Cardiac muscle cell (in vitro differentiated cells and primary cell): ENCODE data around the gene HEPACAM2. TPM values are rescaled to one million over a fixed set of nuclear protein-coding genes. Genes with fewer than 3 reads are reported as not detected.

Experiments
- DNase-seq, 2 donors: peaks; one replicate each; pipeline versions ENCODE4 v3.0.0 to v3.0.0-alpha.2; 2010 to 2017; ENCODE audit warnings: low read depth in 1 of 2, low spot score in 1 of 2
- H3K27ac ChIP-seq: fragments of 200-600 bp; sonication (generic); 2 replicates; pipeline ENCODE4 v1.5.1; 2016
- H3K27me3 ChIP-seq: fragments of 200-600 bp; sonication (generic); 2 replicates; pipeline ENCODE4 v1.6.0; 2016; ENCODE audit warnings: control low read depth
- H3K36me3 ChIP-seq: fragments of 200-600 bp; sonication (generic); 2 replicates; pipeline ENCODE4 v1.5.1; 2016; ENCODE audit warnings: control low read depth
- H3K4me1 ChIP-seq: fragments of 200-600 bp; sonication (generic); 2 replicates; pipeline ENCODE4 v1.8.1; 2017; ENCODE audit warnings: low read depth, mild to moderate bottlenecking, mixed run types
- H3K4me3 ChIP-seq: fragments of 200-600 bp; sonication (generic); 2 replicates; pipeline ENCODE4 v1.5.1; 2016; ENCODE audit warnings: mild to moderate bottlenecking
- H3K9me3 ChIP-seq: fragments of 200-600 bp; sonication (generic); 2 replicates; pipeline ENCODE4 v1.5.1; 2017; ENCODE audit warnings: low read depth, mild to moderate bottlenecking, control low read depth
- polyA plus RNA-seq: library from polyadenylated mRNA; unstranded; fragments of >200 nt; fragmentation: Nextera tagmentation; extraction: Ambion mirVana; gene quantifications from 2 replicates; pipeline ENCODE4 v1.2.1, GENCODE V29; 2016
- total RNA-seq: library from RNA; depleted of rRNA; stranded (reverse); fragments of >200 nt; gene quantifications from 2 replicates; pipeline ENCODE4 v1.2.3, GENCODE V29; 2016
- TF ChIP-seq, protein P1 (sequence below): IDR thresholded peaks from 2 replicates; pipeline ENCODE4 v1.5.1; 2012; ENCODE audit warnings: low read depth, mild to moderate bottlenecking, low read length

HEPACAM2 gene
- total and polyA plus RNA-seq, 2 experiments from 2014 or later = not detected

DNA sequence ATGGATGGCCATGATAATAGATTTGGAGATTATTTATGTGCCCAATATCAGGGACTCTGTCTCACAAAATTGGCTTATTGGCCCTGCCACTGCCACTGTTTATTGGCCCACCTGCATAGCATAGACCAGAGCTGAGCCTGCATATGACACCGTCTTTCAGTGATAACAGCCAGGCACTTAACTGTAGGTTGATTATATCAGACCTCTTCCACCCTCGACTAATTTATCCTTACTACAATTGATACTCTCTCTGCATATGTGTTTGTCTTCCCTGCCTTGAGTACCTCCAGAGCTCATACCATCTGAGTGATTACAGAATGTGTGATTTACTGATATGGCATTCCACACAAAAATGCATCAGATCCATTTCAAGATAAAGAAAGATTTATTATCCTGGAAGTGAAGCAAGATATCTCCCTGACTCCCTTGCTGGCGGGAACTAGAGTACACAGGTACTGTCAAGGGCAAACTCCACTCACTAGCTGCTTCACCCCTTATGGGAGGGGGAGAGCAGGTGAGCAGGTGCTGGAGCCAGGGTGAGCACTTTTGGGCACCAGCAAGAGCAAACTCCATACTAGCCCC lies 65.0 kb downstream of the HEPACAM2 start:
- H3K4me1 ChIP-seq = no peaks in the 10 kb centered on the region
- H3K27me3 ChIP-seq = no peaks in the 10 kb centered on the region
- no peaks in the 10 kb centered on the region for H3K36me3 ChIP-seq
- no peak overlapping the region for H3K4me3 ChIP-seq
- no peaks in the 10 kb centered on the region for H3K9me3 ChIP-seq
- no peak overlapping the region for H3K27ac ChIP-seq
- DNase-seq = no peak
- TF ChIP-seq, protein P1, sequence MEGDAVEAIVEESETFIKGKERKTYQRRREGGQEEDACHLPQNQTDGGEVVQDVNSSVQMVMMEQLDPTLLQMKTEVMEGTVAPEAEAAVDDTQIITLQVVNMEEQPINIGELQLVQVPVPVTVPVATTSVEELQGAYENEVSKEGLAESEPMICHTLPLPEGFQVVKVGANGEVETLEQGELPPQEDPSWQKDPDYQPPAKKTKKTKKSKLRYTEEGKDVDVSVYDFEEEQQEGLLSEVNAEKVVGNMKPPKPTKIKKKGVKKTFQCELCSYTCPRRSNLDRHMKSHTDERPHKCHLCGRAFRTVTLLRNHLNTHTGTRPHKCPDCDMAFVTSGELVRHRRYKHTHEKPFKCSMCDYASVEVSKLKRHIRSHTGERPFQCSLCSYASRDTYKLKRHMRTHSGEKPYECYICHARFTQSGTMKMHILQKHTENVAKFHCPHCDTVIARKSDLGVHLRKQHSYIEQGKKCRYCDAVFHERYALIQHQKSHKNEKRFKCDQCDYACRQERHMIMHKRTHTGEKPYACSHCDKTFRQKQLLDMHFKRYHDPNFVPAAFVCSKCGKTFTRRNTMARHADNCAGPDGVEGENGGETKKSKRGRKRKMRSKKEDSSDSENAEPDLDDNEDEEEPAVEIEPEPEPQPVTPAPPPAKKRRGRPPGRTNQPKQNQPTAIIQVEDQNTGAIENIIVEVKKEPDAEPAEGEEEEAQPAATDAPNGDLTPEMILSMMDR = no peak

GRCh38 chr7:93160410-93160809 lies 65.9 kb downstream of the HEPACAM2 start:
- Histone ChIP-seq H3K9me3 (no peaks in the 10 kb centered on the region), H3K27me3 (no peaks in the 10 kb centered on the region), H3K4me1 (no peaks in the 10 kb centered on the region), H3K27ac (no peak overlapping the region), H3K4me3 (no peak overlapping the region), H3K36me3 (no peaks in the 10 kb centered on the region)
- TF ChIP-seq, protein P1 = no peak
- DNase-seq = peak in 1 of 2 donors; percentile 20

- no peak overlapping the region for H3K4me3 ChIP-seq
- TF ChIP-seq, protein P1 = no peak
Measured at GRCh38 chr7:93159490-93159889, 66.8 kb downstream of the HEPACAM2 start.

DNA sequence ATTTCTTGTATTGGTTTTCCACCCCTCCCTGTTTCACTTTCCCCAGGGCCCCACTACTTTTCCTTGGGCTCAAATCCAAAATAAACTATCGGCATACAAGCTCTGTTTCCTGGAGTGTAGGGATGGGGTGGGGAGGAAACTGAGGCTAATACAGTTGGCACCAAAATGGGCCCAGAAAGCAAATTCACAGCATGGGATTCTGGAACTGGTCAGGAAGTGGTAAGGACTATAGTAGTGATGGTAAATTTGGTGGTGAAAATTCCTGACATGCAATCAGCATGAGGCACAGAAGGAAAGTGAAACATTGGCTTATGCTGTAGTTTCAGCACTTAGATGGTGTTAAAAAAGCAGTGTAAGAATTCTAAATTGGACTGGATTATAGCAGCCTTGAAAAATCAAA lies 69.4 kb downstream of the HEPACAM2 start:
- Histone ChIP-seq H3K9me3 (no peaks in the 10 kb centered on the region), H3K4me1 (no peaks in the 10 kb centered on the region), H3K36me3 (no peaks in the 10 kb centered on the region), H3K27ac (no peak overlapping the region), H3K4me3 (no peak overlapping the region), H3K27me3 (no peaks in the 10 kb centered on the region)
- DNase-seq = no peak
- TF ChIP-seq, protein P1 = no peak

More at GRCh38 chr7:93159490-93159889, 66.8 kb downstream of the HEPACAM2 start:
- Histone ChIP-seq H3K27me3 (no peaks in the 10 kb centered on the region), H3K27ac (no peak overlapping the region), H3K4me1 (no peaks in the 10 kb centered on the region), H3K36me3 (no peaks in the 10 kb centered on the region), H3K9me3 (no peaks in the 10 kb centered on the region)
- peak in 1 of 2 donors; percentile 52 for DNase-seq

DNA sequence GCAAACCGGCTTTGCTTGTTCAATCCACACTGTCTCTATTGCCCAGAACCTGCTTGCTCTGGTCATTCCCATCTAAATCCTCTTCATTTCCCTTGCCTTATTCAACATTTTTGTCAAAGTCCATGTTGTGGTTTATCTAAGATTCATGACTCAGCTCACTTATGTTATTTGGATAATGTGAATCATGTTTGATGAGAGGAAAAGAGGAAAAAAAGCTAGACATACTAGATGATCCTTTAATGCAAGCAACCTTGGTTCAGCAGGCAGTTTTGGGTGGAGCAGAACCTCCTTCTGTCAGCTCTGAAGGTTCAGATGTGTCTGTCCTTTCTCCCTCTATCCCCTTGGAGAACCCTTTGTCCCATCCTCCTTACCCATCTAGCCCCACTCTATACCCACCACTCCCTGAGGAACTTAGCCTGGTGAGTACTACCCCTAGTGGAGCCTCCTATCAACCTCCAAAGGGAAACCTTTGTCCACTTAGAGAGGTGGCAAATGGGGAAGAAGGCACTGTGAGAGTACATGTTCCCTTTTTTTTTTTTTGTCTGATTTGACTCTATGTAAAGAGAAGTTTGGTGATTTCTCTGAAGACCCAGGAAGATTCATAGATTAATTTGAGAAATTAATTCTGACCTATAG lies 76.0 kb downstream of the HEPACAM2 start:
- Histone ChIP-seq H3K9me3 (no peaks in the 10 kb centered on the region), H3K27ac (no peak overlapping the region), H3K4me3 (no peak overlapping the region), H3K27me3 (no peaks in the 10 kb centered on the region), H3K36me3 (no peaks in the 10 kb centered on the region), H3K4me1 (no peaks in the 10 kb centered on the region)
- DNase-seq = no peak
- TF ChIP-seq, protein P1 = no peak
